D341Med (cell line): ENCODE measurements around the gene TIAM1.

Experiments used
- DNase-seq: peaks from one replicate; pipeline ENCODE4 v3.0.0; 2012; ENCODE audit warnings: low spot score

Gene TIAM1

DNA sequence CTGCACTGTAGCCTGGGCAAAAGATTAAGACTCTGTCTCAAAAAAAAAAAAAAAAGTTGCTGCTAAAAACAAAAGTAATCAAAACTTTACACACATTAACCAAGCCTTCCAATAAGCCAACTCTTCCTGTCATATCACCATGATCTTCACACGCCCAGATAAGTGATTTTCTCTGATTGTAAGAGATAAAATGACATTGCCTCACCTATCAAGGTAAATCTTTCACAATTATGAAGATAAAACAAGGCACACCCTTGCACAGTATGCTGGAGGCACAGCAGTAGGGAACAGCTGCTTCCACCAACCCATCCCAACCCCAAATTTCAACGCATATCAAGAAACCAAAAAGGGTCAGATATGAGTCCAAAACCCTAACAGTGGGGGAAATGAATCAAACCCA is 8.8 kb upstream of the TIAM1 start:
- no peak for DNase-seq

DNA sequence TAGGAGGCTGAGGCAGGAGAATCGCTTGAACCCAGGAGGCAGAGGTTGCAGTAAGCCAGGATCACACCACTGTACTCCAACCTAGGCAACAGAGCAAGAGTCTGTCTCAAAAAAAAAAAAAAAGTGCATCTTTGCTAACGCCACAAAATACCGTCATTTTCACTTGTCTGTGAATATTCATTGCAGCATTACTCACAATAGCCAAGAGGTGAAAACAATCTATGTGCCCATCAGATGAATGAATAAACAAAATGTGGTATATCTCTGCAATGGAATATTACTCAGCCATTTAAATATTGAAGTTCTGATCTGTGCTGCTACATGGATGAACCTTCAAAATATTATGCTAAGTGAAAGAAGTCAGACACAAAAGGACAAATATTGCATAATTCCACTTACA is 7.9 kb upstream of the TIAM1 start:
- no peak for DNase-seq

DNA sequence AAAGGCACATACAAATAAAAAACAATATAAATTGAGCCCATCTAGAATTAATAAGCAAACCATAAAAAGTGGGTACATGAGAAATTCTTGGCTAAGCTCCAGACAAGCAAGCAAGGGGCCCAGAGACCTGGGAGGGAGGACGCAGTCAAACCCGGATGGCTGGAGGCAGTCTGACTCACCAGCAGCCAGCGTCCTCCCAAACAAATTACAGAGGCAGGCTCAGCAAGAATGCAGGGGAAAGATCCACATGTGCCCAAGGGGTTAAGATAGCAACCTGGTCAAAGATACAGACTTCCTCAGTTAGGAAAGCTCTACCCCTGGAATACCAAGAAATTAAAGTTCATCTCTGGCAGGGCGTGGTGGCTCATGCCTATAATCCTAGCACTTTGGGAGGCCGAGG is 7.4 kb upstream of the TIAM1 start:
- DNase-seq: no peak

DNA sequence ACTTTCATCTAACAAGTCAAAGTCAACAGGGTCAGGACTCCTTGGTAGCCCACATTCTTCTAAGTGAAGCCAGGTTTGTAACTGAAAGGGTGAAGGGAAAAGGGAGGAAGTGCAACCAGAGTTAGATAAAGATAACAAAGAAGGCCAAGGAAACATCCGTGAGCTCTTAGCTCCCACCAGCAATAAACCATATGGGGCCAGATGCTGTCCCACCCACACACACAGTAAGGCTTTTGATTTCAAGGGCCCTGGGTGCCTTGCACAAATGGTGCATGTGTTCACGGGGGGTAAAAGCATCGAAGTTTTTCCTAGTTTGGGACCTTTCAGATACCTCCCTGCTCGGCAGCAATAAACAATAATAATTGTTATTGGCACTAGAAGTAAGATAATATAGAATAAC is 5.1 kb upstream of the TIAM1 start:
- no peak for DNase-seq

DNA sequence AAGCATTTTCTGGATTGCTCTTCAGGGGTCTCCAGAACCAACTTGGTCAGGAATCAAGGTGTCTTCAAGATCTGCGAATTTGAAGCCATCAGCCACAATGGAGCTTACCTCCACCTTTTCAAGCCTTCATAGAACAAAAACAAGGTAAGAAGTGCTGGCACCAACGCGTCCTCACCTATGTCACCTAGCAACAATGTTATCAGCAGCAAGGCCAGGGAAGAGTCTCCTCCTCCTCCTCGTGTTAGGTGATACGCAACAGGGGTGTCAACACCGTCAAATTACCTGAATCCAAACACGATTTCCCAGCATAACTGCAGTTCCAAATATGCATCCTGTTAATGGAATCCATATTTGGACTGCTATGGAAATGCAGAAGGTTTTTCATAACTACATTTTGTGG is 4.1 kb upstream of the TIAM1 start:
- no peak for DNase-seq

DNA sequence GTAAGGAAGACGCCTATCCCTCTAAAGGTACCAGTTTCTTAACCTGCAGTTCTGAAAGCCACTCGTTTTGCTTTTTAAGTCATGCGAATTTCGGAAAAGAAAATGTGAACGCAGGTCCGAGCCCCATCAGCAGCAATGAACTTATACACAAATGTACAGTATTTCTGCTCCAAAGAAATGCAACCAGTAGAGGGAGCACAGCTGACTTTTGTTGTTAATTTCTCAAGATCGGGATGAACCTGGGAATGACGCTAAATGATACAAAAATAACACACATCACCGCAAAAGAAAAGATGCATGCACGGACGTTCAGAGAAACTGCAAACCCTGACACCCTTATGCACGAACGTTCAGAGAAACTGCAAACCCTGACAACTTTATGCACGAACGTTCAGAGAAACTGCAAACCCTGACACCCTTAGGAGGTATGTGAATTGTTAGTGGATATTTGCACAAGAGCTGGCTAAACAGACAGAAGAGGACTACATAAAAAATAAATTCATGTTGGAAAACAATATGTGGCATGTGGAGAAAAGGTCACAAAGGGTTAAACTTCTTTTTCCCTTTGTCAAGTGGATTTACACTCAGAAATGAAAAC is 3.5 kb upstream of the TIAM1 start:
- DNase-seq: peak; percentile 54

DNA sequence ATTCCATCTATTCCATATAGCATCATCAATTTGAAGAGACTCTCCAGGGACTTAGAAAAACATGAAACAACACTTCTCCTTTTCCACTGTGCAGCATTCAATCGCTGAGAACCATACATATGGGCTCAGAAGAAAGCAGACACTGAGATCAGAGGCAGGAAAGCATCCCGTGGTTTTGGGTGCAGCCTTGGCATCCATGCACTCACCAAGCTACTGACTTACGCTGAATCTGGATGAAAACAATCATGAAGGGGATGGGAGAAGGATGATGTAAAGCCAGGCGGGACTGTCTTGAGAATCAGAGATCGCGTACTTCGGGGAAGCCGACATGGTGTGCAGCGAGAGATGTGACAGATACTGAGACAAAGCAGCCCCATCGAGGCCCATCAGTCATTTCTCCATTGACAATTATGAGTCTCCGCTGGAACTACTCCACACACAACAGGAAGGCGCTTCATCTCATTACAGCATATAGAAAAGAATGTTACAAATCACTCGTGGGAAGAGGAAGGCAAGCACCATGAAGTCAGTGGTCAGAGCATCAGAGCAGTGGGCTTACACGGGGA is 2.3 kb upstream of the TIAM1 start:
- DNase-seq: no peak

DNA sequence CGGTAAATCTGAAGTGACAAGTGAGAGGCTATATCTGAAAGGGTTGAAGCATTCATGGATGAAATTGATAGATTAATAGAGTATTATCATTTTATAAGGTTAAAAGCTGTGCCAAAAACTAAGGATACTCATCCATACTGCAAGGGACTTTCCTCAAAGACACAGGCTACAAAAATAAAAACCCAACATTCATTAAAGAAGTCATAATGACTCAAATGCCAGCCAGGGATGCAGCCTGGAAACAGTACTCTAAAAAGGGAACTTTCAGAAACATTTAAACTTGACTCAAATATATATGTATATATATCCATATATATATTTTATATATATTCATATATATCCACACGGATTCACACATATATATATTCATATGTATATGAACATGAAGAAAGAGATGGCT is 1.1 kb upstream of the TIAM1 start:
- no peak for DNase-seq

DNA sequence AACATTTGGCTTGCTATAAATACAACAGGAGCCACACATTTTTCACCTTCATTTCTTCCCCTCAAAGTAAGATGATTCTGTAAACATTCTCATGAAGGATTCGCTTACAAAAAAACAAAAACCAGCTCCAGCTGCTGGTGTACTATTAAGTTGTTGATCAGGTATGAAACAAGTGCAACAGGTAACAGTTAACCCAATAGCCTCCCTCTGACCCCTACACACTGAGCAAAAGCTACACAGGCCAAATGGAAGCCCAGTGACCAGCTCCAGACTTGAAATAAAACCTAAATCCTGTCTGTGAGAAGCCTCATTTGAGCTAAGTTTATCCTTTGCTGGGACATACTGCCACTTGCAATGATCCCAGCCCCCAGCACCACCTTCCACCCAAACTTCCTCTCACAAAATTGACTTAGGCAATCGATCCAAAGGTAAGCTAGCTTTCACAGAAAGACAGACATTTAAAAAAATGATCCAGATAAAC is 991 bp downstream of the TIAM1 start:
- DNase-seq: no peak

DNA sequence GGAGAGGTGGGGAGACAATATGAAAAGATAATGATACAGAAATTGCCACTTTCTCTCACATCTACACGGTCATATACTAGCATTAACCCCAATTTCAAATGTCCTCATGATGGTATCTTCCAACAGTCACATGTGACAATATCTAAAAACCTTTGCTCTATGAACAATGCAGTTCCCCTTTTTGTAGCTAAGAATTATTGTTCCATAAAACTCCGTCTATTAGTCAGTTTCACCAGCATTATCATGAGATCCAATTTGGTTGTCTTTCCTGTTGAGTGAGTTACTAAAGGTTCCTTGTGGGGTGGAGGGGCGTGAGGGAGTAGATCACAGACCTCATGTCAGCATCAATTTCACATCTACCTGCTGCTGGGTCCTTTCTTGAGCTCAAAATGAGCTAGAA is 1.7 kb downstream of the TIAM1 start:
- DNase-seq: no peak

DNA sequence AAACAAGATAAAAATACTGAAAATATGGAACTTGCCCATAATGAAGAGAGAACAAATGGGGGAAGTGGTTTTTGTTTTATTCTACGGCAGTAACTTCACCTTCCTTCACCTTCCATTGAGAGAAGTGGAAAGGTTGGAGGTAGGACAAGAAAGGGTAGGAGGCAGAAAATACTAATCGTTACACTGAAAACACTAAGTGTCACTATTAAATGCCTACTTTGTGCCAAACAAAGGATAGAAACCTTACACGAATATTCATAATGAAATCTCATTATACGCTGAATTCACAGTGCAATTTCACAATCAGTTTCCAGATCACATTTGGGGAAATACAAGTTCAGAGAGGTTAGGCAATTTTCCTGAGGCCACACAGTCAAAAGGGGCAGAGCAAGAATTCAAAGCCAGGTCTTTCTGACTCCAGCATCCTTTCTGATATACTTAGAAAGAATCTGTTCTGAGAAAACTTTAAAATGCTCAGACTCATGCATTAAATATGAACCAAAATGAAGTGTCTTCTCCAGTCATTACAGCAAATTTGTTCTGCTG is 3.0 kb downstream of the TIAM1 start:
- no peak for DNase-seq

DNA sequence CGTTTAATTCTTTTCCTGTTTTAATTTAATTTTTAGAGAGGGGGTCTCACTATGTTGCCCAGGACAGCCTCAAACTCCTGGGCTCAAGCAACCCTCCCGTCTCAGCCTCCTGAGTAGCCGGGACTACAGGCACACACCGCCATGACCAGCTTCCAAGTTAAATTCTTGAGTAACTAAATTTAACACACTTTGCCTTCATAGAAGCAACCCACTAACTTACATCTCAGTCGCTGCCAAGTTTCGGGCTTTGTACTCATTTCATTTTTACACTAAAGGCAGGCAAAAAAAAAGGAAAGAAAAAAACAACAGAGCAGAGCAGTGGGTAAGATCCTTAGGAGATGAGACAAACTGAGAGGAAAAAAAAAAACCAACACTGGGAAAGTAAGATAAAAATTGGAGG is 3.5 kb downstream of the TIAM1 start:
- DNase-seq: no peak

DNA sequence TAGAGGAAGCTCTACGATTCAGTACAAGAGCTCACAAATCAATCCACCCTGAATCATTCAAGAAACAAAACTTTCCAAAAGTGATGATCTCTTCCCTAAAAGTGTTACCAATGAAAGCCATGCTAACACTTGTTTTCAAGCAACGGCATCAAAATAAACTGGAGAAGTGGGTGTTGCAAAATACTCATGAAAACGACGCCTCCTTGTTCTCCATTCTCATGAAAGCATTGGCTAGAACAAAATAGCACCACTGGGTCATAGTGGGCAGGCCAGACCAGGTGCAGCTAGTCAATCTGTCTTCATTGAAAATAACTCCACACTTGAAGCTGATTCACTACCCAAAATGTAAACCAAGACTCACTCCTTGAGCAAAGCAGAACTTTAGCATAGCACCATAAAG is 4.3 kb downstream of the TIAM1 start:
- DNase-seq: no peak

DNA sequence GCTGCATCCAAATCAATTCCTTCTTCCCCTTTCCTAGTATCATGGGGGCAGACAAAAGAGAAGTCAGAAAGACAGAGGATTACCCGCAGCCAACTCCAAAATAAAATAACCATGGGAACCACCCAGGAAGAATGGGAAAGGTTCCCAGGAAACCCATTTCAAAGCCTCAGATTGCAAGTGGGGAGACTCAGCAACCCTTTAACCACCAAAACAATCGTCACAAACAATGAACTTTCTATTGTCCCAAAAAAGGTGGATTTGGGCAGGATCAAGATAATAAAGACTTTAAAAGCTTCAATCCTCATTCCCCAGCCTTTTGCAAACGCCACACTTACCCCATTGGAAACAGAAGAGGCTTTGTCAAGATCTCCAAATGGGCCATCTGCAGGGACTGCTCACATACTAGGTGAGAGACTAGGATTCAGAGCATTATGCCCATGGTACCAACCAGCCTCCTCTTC is 5.1 kb downstream of the TIAM1 start:
- no peak for DNase-seq

DNA sequence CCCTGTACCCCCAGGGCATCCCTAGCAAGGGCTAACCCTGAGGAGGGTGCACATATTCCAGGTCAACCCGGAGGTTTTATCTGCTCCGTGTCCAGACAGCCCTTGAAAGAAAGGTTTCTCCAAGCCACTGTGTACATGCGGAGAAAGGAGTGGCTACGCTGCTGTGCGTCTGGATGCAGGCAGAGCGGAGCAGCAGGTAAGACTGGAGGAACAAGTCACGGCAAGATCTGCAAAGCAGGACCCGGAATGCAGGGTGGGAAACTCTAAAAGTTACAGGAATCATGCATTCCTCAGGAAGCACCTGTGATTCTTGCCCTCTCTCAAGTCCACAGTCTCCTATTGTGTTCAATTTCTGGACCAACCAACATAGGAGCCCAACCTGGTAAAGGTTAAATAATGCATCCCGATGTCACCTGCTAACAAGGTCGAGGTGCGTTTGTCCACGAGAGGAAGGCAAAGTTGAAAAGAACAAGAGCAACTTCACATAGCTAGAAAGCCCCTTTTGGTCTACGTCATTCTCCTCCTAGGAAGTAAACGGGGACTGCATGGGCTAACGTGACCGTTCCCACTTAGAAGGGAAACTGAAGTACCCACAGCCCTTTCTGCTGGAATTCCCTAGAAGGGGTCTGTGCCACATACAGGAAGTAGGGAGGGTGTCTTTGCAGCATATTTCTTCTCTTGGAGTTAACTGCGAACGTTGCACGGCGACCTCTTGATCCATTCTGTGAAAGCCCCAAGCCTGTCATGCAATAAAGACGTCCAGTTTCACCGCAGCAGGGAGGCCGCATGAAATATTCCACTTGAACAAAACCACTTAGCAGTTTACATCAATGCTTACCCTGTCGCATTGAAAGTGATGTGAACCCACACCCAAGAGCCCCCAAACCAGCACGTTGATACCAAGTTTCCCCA is 5.8 kb downstream of the TIAM1 start:
- no peak for DNase-seq

DNA sequence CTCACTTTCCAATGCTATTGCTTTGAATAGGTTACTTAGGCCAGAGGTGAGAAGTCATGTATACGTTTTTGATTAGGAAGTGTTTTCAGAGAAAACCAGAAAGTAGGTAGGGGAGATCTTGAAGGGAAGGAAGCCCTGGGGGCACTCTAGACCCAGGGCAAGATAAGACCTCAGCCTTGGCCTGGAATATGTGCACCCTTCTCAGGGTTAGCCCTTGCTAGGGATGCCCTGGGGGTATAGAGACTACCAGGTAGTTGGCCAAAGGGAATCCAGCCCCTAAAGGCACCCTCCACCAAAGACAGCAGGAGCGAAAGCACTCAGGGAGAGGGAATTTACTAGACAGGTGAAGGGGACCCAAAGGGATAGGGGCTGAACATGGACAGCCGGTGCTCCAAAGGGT is 7.0 kb downstream of the TIAM1 start:
- DNase-seq: no peak

DNA sequence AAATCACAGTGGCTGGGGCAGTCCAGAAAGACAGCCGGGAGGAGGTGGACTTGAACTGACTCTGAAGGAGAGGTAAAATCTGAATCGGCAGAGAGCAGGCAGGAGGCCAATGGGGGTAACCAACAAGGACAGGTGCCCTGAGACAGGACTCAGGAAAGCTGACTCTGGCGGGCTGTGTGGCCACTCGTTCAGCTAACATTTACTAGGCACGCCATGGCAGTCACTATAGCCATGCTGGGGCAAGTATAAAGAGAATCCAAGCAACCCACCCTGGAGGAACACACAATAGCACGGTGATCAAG is 7.4 kb downstream of the TIAM1 start:
- no peak for DNase-seq

DNA sequence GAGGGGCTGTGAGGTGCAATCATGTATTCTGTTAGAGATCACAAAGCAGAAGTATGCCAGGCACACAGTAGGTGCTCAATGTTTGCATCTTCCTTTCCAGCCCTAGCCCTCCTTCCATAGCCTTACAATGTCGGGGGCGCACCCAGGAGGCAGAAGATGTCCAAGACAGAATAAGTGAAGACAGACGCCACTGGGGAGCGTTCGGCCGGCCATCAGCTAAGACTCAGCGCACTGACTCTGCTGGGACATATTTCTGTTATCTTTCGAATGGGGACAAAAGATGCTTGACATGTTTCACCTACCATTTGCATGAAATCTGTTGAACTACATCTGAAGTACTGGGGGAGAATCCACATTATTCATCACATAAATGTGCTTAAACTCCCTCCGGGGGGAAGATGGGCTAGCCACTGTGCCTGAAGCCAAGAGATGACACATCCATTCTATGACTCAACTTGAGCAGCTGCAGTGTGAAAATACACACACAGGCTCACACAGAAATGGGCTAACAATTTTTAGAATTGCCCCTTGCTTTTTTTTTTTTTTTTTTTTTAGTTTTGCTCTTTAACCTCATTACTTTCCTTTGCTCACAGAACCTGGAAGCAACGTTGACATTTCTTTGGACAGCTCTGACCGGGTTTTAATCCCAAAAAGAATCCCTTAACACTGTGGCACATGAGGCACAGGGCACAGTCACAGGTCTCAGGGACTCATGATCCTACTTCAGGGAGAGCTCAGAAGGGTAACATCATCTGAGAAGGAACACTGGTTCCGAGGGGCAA is 7.9 kb downstream of the TIAM1 start:
- DNase-seq: no peak

DNA sequence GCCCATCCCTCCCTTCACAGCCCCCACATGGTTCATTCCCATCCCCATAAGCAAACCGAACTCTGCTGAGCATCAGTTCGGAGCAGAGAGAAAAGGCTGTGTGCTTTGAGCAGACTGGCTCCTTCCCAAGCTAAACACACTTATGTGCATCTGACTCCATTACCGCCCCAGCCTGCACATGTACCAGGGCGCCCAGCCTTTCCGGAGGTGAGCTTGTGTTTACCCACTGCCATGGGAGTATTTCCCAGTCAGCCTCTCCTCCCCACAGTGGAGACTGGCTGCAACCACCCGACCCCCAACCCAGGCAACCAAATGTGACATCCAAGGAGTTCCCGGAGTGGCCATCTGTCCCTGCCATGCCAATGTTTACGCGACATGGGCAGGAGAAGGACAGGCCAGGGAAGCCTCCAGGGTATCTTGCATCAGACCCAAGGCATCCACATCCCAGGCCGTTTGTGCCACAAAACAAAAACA is 9.4 kb downstream of the TIAM1 start:
- DNase-seq: no peak

DNA sequence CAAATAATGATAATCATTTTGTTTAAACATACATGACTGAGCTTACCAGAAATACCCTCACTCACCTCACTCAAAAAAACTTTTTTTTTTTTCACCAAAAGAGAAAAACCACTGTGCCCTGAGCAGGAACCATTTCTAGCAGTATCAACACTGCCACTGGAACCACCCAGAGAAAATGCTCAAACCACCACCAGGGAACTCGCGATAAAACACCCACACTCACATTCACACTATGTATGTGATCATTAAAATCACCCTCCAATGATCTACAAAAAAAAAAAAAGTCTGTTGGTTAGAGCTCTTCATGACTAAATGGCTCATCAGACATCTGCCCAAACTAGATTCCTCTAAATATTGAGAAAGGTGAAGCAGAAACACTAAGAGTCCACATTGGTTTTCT is 11.5 kb downstream of the TIAM1 start:
- no peak for DNase-seq

DNA sequence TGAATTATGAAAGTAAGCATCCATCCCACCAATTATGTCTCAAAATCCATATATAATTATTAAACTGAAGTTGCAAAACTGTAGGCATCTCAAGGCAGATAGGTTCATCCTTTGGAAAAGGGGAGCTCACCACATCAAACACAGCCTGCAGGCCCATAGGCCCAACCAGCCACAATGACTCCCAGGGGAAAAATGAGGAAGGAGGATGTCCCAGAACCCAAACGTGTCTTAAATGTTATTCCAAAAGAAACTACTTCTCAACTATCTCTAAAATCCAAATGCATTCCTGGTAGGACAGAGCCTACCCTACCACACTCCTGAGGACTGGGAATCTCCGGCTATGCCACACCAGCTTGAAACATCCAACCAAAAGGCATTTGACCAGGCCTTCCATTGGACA is 12.8 kb downstream of the TIAM1 start:
- DNase-seq: no peak

DNA sequence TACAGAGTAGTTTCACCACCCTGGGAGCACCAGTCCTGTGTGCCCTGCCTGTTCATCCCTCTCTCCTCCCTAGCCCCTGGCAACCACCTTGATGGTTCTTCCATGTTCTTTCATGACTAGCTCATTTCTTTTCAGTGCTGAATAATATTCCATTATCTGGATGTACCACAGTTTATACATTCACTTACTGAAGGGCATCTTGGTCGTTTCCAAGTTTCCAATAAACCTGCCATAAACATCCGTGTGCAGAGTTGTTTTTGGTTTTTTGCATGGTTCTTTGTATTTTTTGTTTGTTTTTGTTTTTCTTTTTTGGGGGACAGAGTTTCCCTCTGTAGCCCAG is 13.9 kb downstream of the TIAM1 start:
- DNase-seq: no peak
